ENCODE measurements around the gene CCDC160. TPM values are rescaled to one million over a fixed set of nuclear protein-coding genes. Genes with fewer than 3 reads are reported as not detected.

Gene CCDC160
- total and polyA plus RNA-seq, 2 of the 4 experiments (the other 2 are of a cell fraction), result not detected

- no peaks in the 10 kb centered on the region for H3K36me3 ChIP-seq (ENCODE audit: control insufficient read depth, insufficient read depth, low read length)
- no peak overlapping the region for H4K8ac ChIP-seq (ENCODE audit: low read depth in 2 of 2, low read length in 2 of 2)
- no peak overlapping the region for H3K4me3 ChIP-seq (ENCODE audit: insufficient read depth, low read depth, low read length)
- no peaks in the 10 kb centered on the region for H3K79me1 ChIP-seq (ENCODE audit: low read depth in 1 of 2, low read length in 2 of 2)
- no peak overlapping the region for H2BK120ac ChIP-seq (ENCODE audit: low read depth, low read length)
- no peak overlapping the region for H3K27ac ChIP-seq (ENCODE audit: insufficient read depth, low read length)
- no peaks in the 10 kb centered on the region; the same call in 1 of the 2 replicates for H3K4me1 ChIP-seq (ENCODE audit: control insufficient read depth, insufficient read depth, low read length)
- no peak overlapping the region for H3K4ac ChIP-seq (ENCODE audit: low read depth, low read length)
- peak; percentile 33 for DNase-seq
- no peak overlapping the region; the same call in 1 of the 2 replicates for H3K4me2 ChIP-seq (ENCODE audit: low read depth, low read length)
- H2AFZ ChIP-seq (replicated peaks; ENCODE audit: low read length, poor library complexity), result no peak overlapping the region
- H2AK5ac ChIP-seq (ENCODE audit: low read depth, low read length), result no peak overlapping the region
- intact Hi-C loops (cut with micrococcal nuclease) (no loop called here), dilution Hi-C loops (cut with HindIII; ENCODE audit: low sequenced_read_pairs, unreplicated experiment) (no loop called here), in situ Hi-C loops (cut with MboI; ENCODE audit: low sequenced_read_pairs) (no loop called here)
- H3K9ac ChIP-seq (ENCODE audit: low read depth, low read length), result no peak overlapping the region
- ChIA-PET CTCF (interaction anchor here (1.2 kb wide), 1 partner anchor 12 kb away, joined by 3 read pairs; no protein-coding TSS in a partner anchor), POLR2A (ENCODE audit: unreplicated experiment) (interaction anchor here (0.6 kb wide), 1 partner anchor 378 kb away, joined by 3 read pairs; no protein-coding TSS in a partner anchor)
- no peak overlapping the region for H2BK20ac ChIP-seq (ENCODE audit: low read depth, low read length)
- H3K18ac ChIP-seq (ENCODE audit: low read depth, low read length), result no peak overlapping the region
- no TSS peak for BruUV-seq (replicated peaks)
- H2BK15ac ChIP-seq (ENCODE audit: low read depth, low read length), result no peak overlapping the region
- no peak overlapping the region for H4K91ac ChIP-seq (ENCODE audit: insufficient read depth, low read depth, low read length)
- no peak overlapping the region for H4K5ac ChIP-seq (ENCODE audit: low read depth, low read length)
- no peak overlapping the region for H2BK5ac ChIP-seq (ENCODE audit: low read depth, low read length, poor library complexity, severe bottlenecking)
- no peak overlapping the region for H3K14ac ChIP-seq (replicated peaks; ENCODE audit: low read depth, low read length)
- H3K9me1 ChIP-seq (ENCODE audit: insufficient read depth, low read length), result no peaks in the 10 kb centered on the region
- TF ChIP-seq RFX5 (IDR thresholded peaks at IDR 0.05; ENCODE audit: low read depth, low read length), result no peak
- no peak for TF ChIP-seq MAZ (IDR thresholded peaks at IDR 0.05; ENCODE audit: borderline replicate concordance, low read depth, low read length)
- TF ChIP-seq BHLHE40 (IDR thresholded peaks at IDR 0.05; ENCODE audit: low read depth, low read length), result no peak
- no peak for TF ChIP-seq NFE2L2 (IDR thresholded peaks at IDR 0.05; ENCODE audit: low read depth, low read length)
- TF ChIP-seq ELK1 (IDR thresholded peaks at IDR 0.05; ENCODE audit: borderline replicate concordance, low read depth, low read length), result no peak
- TF ChIP-seq MXI1 (IDR thresholded peaks at IDR 0.05; ENCODE audit: borderline replicate concordance, low read depth, low read length), result no peak
- TF ChIP-seq RCOR1 (IDR thresholded peaks at IDR 0.05; ENCODE audit: insufficient replicate concordance, low read length), result no peak
- no peak overlapping the region for H3K23ac ChIP-seq (ENCODE audit: low read depth, low read length)
- no peaks in the 10 kb centered on the region for H4K20me1 ChIP-seq (ENCODE audit: insufficient read depth, low read length)
- H3K56ac ChIP-seq (ENCODE audit: extremely low read depth, insufficient read depth, low read length), result no peak overlapping the region
- H3K27me3 ChIP-seq (ENCODE audit: control insufficient read depth, insufficient read depth, low read length), result peaks cover 1% of the 10 kb centered on the region; the same call in 1 of the 2 replicates
- peak; percentile 79 for ATAC-seq (ENCODE audit: low read depth)
- H3K9me3 ChIP-seq (ENCODE audit: control insufficient read depth, insufficient read depth, low read length), result no peaks in the 10 kb centered on the region
- H2AK9ac ChIP-seq (replicated peaks; ENCODE audit: low read depth, low read length, poor library complexity), result no peak overlapping the region
Measured at GRCh38 chrX:134244043-134244442, 7.1 kb downstream of the CCDC160 start.
